Activated CD8-positive, alpha-beta T cell treated with anti-CD3 and anti-CD28 coated beads, Interleukin-2, amount 10 ng/mL, durations not matched to agents 7 days and 5 days (primary cell): ENCODE measurements around the gene MCM3AP. TPM values are rescaled to one million over a fixed set of nuclear protein-coding genes. Genes with fewer than 3 reads are reported as not detected.

Experiments
- ATAC-seq: fragments of 150-1000 bp; cut with Tn5 transposase; one replicate; pipeline ENCODE4 v1.10.0; 2021; ENCODE audit warnings: moderate library complexity
- CTCF ChIA-PET: fragments of 350-600 bp; sonication (Branson Sonifier 250); formaldehyde crosslinking; loops from one replicate; lab custom pipeline; 2021; ENCODE audit warnings: antibody characterized with exemption; lab: Charles Lee
- POLR2A ChIA-PET: fragments of 350-600 bp; sonication (Branson Sonifier 250); formaldehyde crosslinking; loops from one replicate; lab custom pipeline; 2021; ENCODE audit warnings: antibody characterized with exemption; lab: Charles Lee
- DNase-seq: peaks from one replicate; pipeline ENCODE4 v3.0.0-alpha.2; 2020
- H3K27ac Mint-ChIP-seq: one replicate; pipeline ENCODE4 v1.8.0; 2021; ENCODE audit warnings: mild to moderate bottlenecking, mixed read lengths
- H3K27me3 Mint-ChIP-seq: one replicate; pipeline ENCODE4 v1.8.0; 2021; ENCODE audit warnings: low read depth, mixed read lengths
- H3K36me3 Mint-ChIP-seq: one replicate; pipeline ENCODE4 v1.8.0; 2021; ENCODE audit warnings: low read depth, mixed read lengths
- H3K4me1 Mint-ChIP-seq: one replicate; pipeline ENCODE4 v1.8.0; 2021; ENCODE audit warnings: low read depth, mixed read lengths
- H3K4me3 Mint-ChIP-seq: one replicate; pipeline ENCODE4 v1.8.0; 2021; ENCODE audit warnings: mild to moderate bottlenecking, mixed read lengths
- H3K9me3 Mint-ChIP-seq: one replicate; pipeline ENCODE4 v1.8.0; 2022; ENCODE audit warnings: mixed read lengths; ENCODE audit not compliant: insufficient read depth
- total RNA-seq, 2 experiments: library from RNA; stranded (reverse); gene quantifications; one replicate each; pipeline ENCODE4 v1.2.3, GENCODE V29; 2021

Gene MCM3AP
- total RNA-seq, 2 experiments from 2014 or later: 106 to 113 TPM

DNA sequence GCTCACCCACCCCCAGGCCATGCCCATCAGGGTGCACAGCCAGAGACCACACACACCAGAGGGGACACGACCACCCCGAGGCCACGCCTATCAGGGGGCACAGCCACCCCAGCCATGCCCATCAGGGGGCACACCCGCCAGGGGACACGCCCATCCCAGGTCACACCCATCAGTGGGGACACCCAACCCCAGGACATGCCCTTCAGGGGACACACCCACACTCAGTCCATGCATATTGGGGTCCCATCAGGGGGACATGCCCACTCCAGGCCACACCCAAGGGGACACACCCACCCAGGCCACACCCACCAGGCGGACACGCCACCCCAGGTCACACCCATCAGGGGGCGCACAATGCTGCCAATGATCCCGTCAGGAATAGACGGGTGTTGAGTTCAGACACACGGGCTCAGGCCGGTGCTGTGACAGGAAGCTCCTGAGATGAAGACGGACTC, 20.7 kb downstream of the MCM3AP start:
- ChIA-PET CTCF (no interaction called here), POLR2A (no interaction called here)
- peaks cover 43% of the 10 kb centered on the region for H3K36me3 Mint-ChIP-seq
- H3K4me3 Mint-ChIP-seq: no peak overlapping the region
- no peaks in the 10 kb centered on the region for H3K27me3 Mint-ChIP-seq
- H3K4me1 Mint-ChIP-seq: no peaks in the 10 kb centered on the region
- no peak for DNase-seq
- peak; percentile 23 for ATAC-seq
- no peaks in the 10 kb centered on the region for H3K9me3 Mint-ChIP-seq
- no peak overlapping the region for H3K27ac Mint-ChIP-seq

DNA sequence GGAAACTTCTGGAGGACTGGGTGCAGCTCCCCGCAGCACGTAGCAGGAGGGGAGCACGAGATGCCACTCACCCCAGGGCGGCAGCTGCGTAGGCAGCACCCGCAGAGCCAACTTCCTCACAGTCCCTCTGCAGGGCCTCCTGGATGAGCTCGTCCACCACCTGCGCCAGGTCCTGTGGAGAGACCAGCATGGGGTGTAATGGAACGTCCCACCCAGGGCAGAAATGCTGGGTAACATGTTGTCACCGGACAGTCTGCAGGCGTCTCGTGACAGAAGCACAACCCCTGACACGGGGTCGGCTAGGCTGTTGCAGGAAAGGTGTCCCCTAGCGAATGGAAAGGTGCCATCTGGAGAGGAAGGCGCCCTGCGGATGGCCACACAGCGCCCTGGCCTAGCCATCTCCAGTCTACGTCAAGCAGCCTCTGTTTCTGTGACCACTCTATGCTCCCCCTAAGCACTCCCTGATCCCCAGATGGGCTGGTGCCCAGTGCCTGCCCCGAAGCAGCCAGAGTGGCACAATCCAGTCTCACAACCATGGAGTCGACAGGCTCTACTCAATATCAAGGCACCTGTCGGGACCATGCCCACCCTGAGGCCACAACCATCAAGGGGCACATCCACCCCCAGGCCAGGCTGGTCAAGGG, 21.2 kb downstream of the MCM3AP start:
- DNase-seq: no peak
- H3K9me3 Mint-ChIP-seq: no peaks in the 10 kb centered on the region
- no peak overlapping the region for H3K4me3 Mint-ChIP-seq
- peaks cover 43% of the 10 kb centered on the region for H3K36me3 Mint-ChIP-seq
- H3K27ac Mint-ChIP-seq: no peak overlapping the region
- ChIA-PET CTCF (no interaction called here), POLR2A (no interaction called here)
- ATAC-seq: no peak
- no peaks in the 10 kb centered on the region for H3K27me3 Mint-ChIP-seq
- no peaks in the 10 kb centered on the region for H3K4me1 Mint-ChIP-seq

DNA sequence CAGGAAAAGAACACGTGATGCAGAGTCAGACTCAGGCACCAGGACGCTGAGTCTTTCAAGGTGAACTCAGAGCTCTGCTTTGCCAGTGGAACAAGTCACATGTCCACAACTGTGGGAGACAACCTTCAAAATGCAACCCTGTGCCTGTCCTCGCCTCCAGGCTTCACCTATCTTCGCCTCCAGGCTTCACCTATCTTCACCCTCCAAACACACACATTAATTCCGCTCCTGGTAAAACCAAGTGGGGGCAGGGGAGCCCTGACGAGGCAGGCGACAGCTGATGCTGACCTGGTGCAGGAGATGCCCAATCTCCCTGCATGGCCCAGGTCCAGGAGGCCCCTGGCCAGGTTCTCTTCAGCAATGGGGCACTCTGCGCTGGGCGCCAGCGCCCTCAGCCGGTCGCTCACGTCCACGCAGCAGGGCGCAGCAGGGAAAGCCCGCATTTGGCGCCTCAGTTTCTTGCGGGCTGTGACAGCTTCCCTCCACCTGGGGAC, 28.9 kb downstream of the MCM3AP start:
- H3K4me1 Mint-ChIP-seq: peaks cover 24% of the 10 kb centered on the region
- POLR2A ChIA-PET: no interaction called here
- DNase-seq: no peak
- no peak for ATAC-seq
- H3K9me3 Mint-ChIP-seq: no peaks in the 10 kb centered on the region
- no peak overlapping the region for H3K27ac Mint-ChIP-seq
- H3K27me3 Mint-ChIP-seq: no peaks in the 10 kb centered on the region
- peaks cover 71% of the 10 kb centered on the region for H3K36me3 Mint-ChIP-seq
- no peak overlapping the region for H3K4me3 Mint-ChIP-seq
- CTCF ChIA-PET: no interaction called here

DNA sequence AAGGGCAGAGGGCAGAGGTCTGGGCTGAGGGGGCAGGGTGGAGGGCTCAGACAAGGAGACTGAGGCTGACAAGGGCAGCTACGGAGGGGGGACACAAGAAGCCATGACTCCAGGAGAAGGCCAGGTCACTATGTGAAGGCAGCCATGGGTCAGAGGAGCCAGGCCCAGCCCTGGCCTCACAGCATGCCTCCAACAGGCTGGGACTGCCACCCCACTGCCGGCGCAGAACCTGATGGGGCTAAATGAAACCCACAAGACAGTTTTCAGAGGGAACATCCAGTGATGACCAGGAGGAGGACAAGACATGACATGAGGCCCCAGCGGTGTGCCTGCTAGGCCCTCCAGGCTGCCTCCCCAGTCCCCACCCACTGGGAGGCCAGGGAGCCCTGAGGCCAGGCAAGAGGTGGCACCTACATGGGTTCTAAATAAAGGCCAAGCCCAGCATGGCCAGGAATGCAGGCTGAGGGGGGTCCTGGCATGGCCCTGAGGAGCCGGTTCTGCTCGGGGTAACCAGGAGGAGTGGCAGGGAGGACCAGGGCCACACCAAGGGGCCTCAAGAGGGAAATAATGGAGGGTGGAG, 29.6 kb downstream of the MCM3AP start:
- ChIA-PET CTCF (no interaction called here), POLR2A (interaction anchor here (0.6 kb wide), 1 partner anchor 50 kb away, joined by 3 read pairs; no protein-coding TSS in a partner anchor)
- H3K9me3 Mint-ChIP-seq: no peaks in the 10 kb centered on the region
- H3K4me1 Mint-ChIP-seq: peaks cover 31% of the 10 kb centered on the region
- H3K27me3 Mint-ChIP-seq: no peaks in the 10 kb centered on the region
- H3K27ac Mint-ChIP-seq: no peak overlapping the region
- no peak for DNase-seq
- peaks cover 74% of the 10 kb centered on the region for H3K36me3 Mint-ChIP-seq
- H3K4me3 Mint-ChIP-seq: no peak overlapping the region
- ATAC-seq: no peak

DNA sequence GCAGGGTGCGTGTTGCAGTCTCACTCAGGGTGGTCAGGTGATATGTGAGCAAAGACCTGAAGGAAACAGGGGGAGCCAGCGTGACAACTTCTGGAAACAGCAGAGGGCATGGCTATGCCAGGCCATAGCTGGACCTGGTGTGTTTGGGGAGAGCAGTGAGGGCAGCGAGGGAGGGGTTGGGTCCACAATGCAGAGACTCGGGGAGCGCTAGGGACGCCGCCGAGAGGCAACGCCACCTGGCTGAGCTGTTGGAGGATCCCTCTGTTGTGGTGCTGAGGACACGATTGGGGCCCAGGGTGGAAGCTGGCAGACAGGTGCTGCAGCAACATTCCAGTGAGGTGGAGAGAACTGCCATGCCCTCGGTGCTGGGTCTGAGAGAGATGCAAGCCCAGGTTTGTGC, 30.2 kb downstream of the MCM3AP start:
- no peak overlapping the region for H3K4me3 Mint-ChIP-seq
- no peaks in the 10 kb centered on the region for H3K9me3 Mint-ChIP-seq
- ChIA-PET CTCF (interaction anchor here (0.6 kb wide), 1 partner anchor 70 kb away, joined by 3 read pairs; no protein-coding TSS in a partner anchor), POLR2A (interaction anchor here (0.6 kb wide), 1 partner anchor 51 kb away, joined by 3 read pairs; no protein-coding TSS in a partner anchor)
- H3K4me1 Mint-ChIP-seq: peaks cover 37% of the 10 kb centered on the region
- DNase-seq (no peak), ATAC-seq (no peak)
- H3K36me3 Mint-ChIP-seq: peaks cover 77% of the 10 kb centered on the region
- H3K27me3 Mint-ChIP-seq: no peaks in the 10 kb centered on the region
- H3K27ac Mint-ChIP-seq: peak overlapping the region; percentile 94

DNA sequence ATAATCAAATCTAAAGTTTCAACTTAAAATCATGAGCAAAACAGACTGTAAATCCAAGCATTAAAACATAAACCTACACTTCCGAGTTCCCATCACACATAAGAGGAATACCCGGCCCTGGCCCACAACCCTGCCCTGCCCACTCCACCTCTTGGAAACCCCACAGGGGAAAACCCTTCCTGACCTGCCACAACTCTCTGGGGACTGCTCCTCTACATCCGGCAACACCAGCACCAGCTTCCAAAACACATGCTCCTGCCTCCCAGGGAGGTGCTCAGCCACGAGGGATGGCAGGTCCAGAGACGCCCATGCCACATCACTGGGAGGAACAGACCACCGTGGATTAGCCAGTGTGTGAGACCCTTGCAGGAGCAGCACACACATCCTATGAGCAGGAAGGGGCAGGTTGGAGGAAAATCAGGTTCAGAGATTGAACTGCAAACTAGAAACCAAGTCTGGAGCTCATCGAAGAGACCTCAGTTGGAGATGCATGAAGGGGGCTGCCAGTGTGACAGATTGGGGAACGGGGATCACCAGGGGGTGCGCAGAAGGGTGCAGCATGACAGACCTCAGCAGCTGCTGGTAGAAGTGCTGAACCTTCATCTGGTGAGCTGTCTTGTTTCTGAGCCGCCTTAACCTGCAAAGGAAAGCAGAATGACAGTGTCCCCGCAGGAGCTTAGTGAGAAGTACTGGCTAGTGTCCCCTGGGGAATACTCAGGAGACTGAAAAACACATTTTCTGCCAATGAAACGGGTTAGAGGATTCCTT, 31.0 kb downstream of the MCM3AP start:
- CTCF ChIA-PET: interaction anchor here (0.6 to 2.4 kb wide), 5 partner anchors 24 to 283 kb away, joined by 3 to 10 read pairs (median 4); no protein-coding TSS in a partner anchor
- ATAC-seq (no peak), DNase-seq (no peak)
- Mint-ChIP-seq H3K9me3 (no peaks in the 10 kb centered on the region), H3K36me3 (peaks cover 84% of the 10 kb centered on the region), H3K4me3 (peak overlapping the region; percentile 56), H3K4me1 (peaks cover 42% of the 10 kb centered on the region), H3K27me3 (no peaks in the 10 kb centered on the region), H3K27ac (peak overlapping the region; percentile 94)
- POLR2A ChIA-PET: interaction anchor here (1.2 to 1.6 kb wide), 3 partner anchors 11 to 203 kb away, joined by 3 to 5 read pairs (median 3); partner anchors contain the start of genes MCM3AP and YBEY

DNA sequence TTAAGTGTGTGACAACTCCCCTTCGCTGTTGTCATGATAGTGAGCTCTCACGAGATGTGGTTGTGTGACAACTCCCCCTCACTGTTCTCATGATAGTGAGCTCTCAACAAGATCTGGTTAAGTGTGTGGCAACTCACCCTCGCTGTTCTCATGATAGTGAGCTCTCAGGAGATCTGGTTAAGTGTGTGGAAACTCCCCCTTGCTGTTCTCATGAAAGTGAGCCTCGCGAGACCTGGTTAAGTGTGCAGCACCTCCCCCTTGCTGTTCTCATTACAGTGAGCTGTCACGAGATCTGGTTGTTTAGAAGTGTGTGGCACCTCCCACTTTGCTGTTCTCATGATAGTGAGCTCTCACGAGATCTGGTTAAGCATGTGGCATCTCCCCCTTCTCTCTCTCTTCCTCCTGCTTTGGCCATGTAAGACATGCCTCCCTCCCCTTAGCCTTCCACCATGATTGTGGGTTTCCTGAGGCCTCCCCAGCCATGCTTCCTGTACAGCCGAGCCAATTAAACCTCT, 31.7 kb downstream of the MCM3AP start:
- peak; percentile 89 for ATAC-seq
- POLR2A ChIA-PET: interaction anchor here (1.2 to 1.7 kb wide), 4 partner anchors 10 to 204 kb away, joined by 3 to 5 read pairs (median 3); partner anchors contain the start of genes MCM3AP and YBEY
- Mint-ChIP-seq H3K36me3 (peaks cover 87% of the 10 kb centered on the region), H3K27me3 (no peaks in the 10 kb centered on the region), H3K27ac (peak overlapping the region; percentile 94), H3K4me1 (peaks cover 42% of the 10 kb centered on the region), H3K4me3 (peak overlapping the region; percentile 56), H3K9me3 (no peaks in the 10 kb centered on the region)
- CTCF ChIA-PET: interaction anchor here (0.9 to 2.4 kb wide), 4 partner anchors 23 to 282 kb away, joined by 3 to 10 read pairs (median 4); no protein-coding TSS in a partner anchor
- DNase-seq: peak; percentile 80

DNA sequence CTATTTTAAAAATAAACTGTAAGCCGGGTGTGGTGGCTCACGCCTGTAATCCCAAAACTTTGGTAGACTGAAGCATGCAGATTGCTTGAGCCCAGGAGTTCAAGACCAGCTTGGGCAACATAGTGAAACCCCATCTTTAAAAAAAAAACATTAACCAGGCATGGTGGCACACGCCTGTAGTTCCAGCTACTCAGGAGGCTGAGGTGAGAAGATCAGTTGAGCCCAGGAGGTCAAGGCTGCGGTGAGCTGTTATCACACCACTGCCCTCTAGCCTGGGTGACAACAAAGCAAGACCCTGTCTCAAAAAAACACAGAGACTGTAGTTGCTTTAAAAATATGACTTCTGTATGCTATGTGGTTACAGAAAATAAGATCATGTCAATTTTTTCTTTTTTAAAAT, 32.6 kb downstream of the MCM3AP start:
- POLR2A ChIA-PET: interaction anchor here (1.5 to 1.7 kb wide), 3 partner anchors 32 to 205 kb away, joined by 3 to 4 read pairs (median 3); no protein-coding TSS in a partner anchor

DNA sequence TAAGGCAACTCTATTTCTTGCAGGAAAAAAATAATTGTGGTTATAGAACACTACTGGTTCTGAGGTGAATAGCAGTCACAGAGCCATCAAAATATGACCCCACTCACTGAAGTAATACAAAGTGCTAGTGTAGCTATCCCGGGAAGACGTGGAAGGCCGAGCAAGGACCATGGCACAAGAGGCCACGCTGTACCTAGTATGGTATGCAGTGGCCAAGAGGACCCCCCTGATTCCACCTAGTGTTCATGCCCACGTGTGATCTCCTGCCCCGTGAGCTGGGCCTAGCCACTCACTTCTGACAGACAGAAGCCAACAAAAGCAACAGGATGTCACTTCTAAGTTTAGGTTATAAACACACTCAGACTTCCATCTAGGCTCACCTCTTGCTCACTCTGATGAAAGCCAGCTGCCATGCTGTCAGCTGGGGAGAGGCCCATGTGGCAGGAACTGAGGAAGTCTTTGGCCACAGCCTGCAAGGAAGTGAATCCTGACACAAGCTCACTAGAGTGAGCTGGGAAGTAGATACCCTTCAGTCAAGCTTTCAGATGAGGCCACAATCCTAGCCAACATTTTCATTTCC, 35.2 kb downstream of the MCM3AP start:
- no peak for ATAC-seq

More for the DNA sequence above, 32.6 kb downstream of the MCM3AP start:
- Mint-ChIP-seq H3K9me3 (no peaks in the 10 kb centered on the region), H3K27ac (peak overlapping the region; percentile 49), H3K36me3 (peaks cover 86% of the 10 kb centered on the region), H3K4me3 (no peak overlapping the region), H3K27me3 (no peaks in the 10 kb centered on the region), H3K4me1 (peaks cover 42% of the 10 kb centered on the region)
- no peak for DNase-seq
- CTCF ChIA-PET: interaction anchor here (1.1 to 2.4 kb wide), 2 partner anchors 23 to 279 kb away, joined by 4 to 10 read pairs; no protein-coding TSS in a partner anchor
- ATAC-seq: no peak

DNA sequence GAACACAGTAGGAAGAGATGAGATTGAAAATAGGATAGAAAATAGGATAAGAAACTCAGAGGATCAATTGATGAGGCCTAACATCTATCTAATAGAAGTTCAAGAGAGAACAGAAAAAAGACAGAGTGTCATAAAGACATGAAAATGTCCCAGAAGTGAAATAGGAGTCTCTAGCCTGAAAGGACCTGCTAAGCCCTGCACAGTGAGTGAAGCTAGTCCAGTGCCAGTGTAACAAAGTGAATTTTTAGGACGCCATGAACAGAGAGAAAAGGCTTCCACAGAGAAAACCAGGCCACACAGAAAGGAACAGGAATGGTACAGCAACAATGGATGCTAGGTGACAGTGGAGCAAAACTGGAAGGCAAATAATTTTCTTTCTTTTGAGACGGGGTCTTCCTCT, 36.6 kb downstream of the MCM3AP start:
- POLR2A ChIA-PET: no interaction called here
- H3K36me3 Mint-ChIP-seq: peaks cover 78% of the 10 kb centered on the region
- H3K27ac Mint-ChIP-seq: no peak overlapping the region
- CTCF ChIA-PET: interaction anchor here (1.5 kb wide), 1 partner anchor 18 kb away, joined by 3 read pairs; no protein-coding TSS in a partner anchor
- no peaks in the 10 kb centered on the region for H3K27me3 Mint-ChIP-seq
- DNase-seq (no peak), ATAC-seq (no peak)
- peaks cover 30% of the 10 kb centered on the region for H3K4me1 Mint-ChIP-seq
- H3K9me3 Mint-ChIP-seq: no peaks in the 10 kb centered on the region
- no peak overlapping the region for H3K4me3 Mint-ChIP-seq

More for the DNA sequence above, 35.2 kb downstream of the MCM3AP start:
- Mint-ChIP-seq H3K4me1 (peaks cover 42% of the 10 kb centered on the region), H3K9me3 (no peaks in the 10 kb centered on the region), H3K36me3 (peaks cover 83% of the 10 kb centered on the region), H3K27ac (peak overlapping the region; percentile 84), H3K27me3 (no peaks in the 10 kb centered on the region), H3K4me3 (no peak overlapping the region)
- DNase-seq: no peak
- ChIA-PET CTCF (interaction anchor here (0.6 to 2.1 kb wide), 4 partner anchors 13 to 699 kb away, joined by 3 to 9 read pairs (median 5); no protein-coding TSS in a partner anchor), POLR2A (interaction anchor here (0.9 to 1.0 kb wide), 3 partner anchors 10 to 75 kb away, joined by 3 to 4 read pairs (median 3); no protein-coding TSS in a partner anchor)
